Measurements from ENCODE around the gene PDPR.
"Not testable (repeated sequence)": the region's sequence is repeated elsewhere in the genome, so short reads cannot be mapped to it uniquely, and the experiment has no call there.

The PDPR gene

GRCh38 chr16:70159355-70160348 lies 45.5 kb downstream of the PDPR start:
- no peaks in the 10 kb centered on the region for H3K27me3 ChIP-seq
- no peak for TF ChIP-seq Cebpa-rat (IDR thresholded peaks at IDR 0.05)
- H3K4me2 ChIP-seq = no peak overlapping the region
- peaks cover 59% of the 10 kb centered on the region for H4K20me1 ChIP-seq
- no peaks in the 10 kb centered on the region for H3K4me1 ChIP-seq
- H3K27ac ChIP-seq = no peak overlapping the region
- H3K4me3 ChIP-seq = no peak overlapping the region
- no peaks in the 10 kb centered on the region for H3K9me3 ChIP-seq
- no peak overlapping the region for H3K9ac ChIP-seq
- H3K36me3 ChIP-seq = peaks cover 84% of the 10 kb centered on the region

GRCh38 chr16:70160388-70160787 lies 46.3 kb downstream of the PDPR start:
- Histone ChIP-seq H4K20me1 (peaks cover 59% of the 10 kb centered on the region), H3K4me1 (no peaks in the 10 kb centered on the region), H3K9ac (no peak overlapping the region), H3K4me2 (no peak overlapping the region), H3K27ac (no peak overlapping the region), H3K36me3 (peaks cover 77% of the 10 kb centered on the region), H3K27me3 (no peaks in the 10 kb centered on the region), H3K4me3 (no peak overlapping the region), H3K9me3 (no peaks in the 10 kb centered on the region)
- TF ChIP-seq Cebpa-rat (IDR thresholded peaks at IDR 0.05) = no peak

- no peak overlapping the region for H3K4me2 ChIP-seq
- no peak overlapping the region for H3K9ac ChIP-seq
- TF ChIP-seq Cebpa-rat (IDR thresholded peaks at IDR 0.05) = no peak
- H4K20me1 ChIP-seq = peaks cover 59% of the 10 kb centered on the region
- H3K36me3 ChIP-seq = peaks cover 72% of the 10 kb centered on the region
- H3K4me3 ChIP-seq = no peak overlapping the region
- H3K27me3 ChIP-seq = no peaks in the 10 kb centered on the region
- no peaks in the 10 kb centered on the region for H3K9me3 ChIP-seq
- no peak overlapping the region for H3K27ac ChIP-seq
- peaks cover 2% of the 10 kb centered on the region; the same call in 1 of the 2 replicates for H3K4me1 ChIP-seq
Observed at GRCh38 chr16:70160821-70161220, 46.7 kb downstream of the PDPR start.

- peaks cover 54% of the 10 kb centered on the region for H4K20me1 ChIP-seq
- H3K4me3 ChIP-seq = no peak overlapping the region
- no peak overlapping the region for H3K9ac ChIP-seq
- no peak for TF ChIP-seq Cebpa-rat (IDR thresholded peaks at IDR 0.05)
- H3K27ac ChIP-seq = no peak overlapping the region
- H3K4me2 ChIP-seq = no peak overlapping the region
- H3K27me3 ChIP-seq = no peaks in the 10 kb centered on the region
- peaks cover 8% of the 10 kb centered on the region; the same call in 1 of the 2 replicates for H3K4me1 ChIP-seq
- no peaks in the 10 kb centered on the region for H3K9me3 ChIP-seq
- peaks cover 67% of the 10 kb centered on the region for H3K36me3 ChIP-seq
Observed at GRCh38 chr16:70161350-70161749, 47.2 kb downstream of the PDPR start.

DNA sequence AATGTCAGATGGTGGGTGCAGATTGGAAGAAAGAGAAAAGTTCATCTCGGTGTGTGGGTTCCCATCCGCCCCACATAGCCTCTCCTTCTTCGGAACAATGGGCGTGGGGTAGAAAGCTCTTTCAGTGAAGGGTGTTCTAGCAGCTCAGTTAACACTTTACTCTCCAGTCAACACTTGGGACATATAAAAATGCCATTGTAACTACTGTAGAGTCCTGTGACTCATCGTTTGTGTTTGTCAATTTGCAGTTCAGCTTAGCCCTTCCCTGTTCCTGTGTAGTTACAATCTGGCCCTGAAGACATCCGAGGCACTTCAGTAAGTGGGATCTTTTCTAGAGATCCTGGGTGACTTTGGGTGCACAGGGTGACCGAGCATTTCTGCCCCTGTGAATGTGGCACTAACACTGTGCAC lies 47.9 kb downstream of the PDPR start:
- no peak overlapping the region for H3K9ac ChIP-seq
- peaks cover 60% of the 10 kb centered on the region for H3K36me3 ChIP-seq
- H4K20me1 ChIP-seq = peaks cover 47% of the 10 kb centered on the region
- no peaks in the 10 kb centered on the region for H3K27me3 ChIP-seq
- H3K4me1 ChIP-seq = peaks cover 9% of the 10 kb centered on the region; the same call in 1 of the 2 replicates
- no peak overlapping the region for H3K27ac ChIP-seq
- H3K4me2 ChIP-seq = no peak overlapping the region
- no peak overlapping the region for H3K4me3 ChIP-seq
- H3K9me3 ChIP-seq = no peaks in the 10 kb centered on the region
- TF ChIP-seq Cebpa-rat (IDR thresholded peaks at IDR 0.05) = no peak

DNA sequence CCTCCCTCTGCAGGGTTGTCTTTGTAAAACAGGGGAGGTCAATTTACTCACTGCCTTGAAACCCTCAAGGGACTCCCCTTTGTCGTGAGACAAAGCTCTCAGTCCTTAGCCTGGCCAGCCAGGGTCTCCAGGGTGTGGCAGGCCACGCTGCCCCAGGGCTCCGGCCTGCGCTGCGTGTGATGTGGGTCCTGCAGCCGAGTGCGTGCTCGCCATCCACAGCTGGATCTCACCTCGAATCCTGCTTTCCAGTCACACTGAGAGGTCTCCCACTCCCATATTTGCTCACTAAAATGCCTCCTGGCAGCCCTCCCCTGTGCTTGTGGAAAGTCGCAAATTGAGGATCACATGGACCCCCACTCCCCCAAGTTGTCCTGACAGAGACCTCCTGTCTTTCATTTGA lies 49.5 kb downstream of the PDPR start:
- Histone ChIP-seq H3K4me3 (no peak overlapping the region), H3K4me1 (peaks cover 9% of the 10 kb centered on the region; the same call in 1 of the 2 replicates), H3K9me3 (no peaks in the 10 kb centered on the region), H3K36me3 (peaks cover 45% of the 10 kb centered on the region), H3K27ac (no peak overlapping the region), H3K4me2 (no peak overlapping the region), H3K9ac (peak overlapping the region; percentile 15; the same call in 1 of the 2 replicates), H3K27me3 (no peaks in the 10 kb centered on the region), H4K20me1 (peaks cover 37% of the 10 kb centered on the region)
- TF ChIP-seq Cebpa-rat (IDR thresholded peaks at IDR 0.05) = no peak

DNA sequence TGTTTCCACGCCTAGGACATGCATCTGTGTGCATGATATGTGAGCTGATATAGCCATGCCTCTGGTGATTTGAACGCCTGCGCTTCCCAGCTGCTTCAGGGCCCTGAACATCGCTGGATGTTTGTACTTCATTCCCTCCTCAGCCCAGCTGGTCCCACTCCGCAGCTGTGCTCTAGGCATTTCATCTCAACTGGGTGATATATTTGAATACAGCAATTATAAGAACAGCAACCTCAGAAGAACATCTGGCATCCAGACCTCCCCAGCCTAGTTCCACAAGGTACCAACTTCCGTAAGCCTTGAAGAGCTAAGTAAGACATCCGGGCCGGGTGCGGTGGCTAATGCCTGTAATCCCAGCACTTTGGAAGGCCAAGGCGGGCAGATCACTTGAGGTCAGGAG lies 52.6 kb downstream of the PDPR start:
- peaks cover 14% of the 10 kb centered on the region for H3K36me3 ChIP-seq
- not testable (repeated sequence) for H3K9ac ChIP-seq, H3K4me3 ChIP-seq, H3K4me2 ChIP-seq, H3K27me3 ChIP-seq, H3K9me3 ChIP-seq, H3K4me1 ChIP-seq, H3K27ac ChIP-seq
- peaks cover 11% of the 10 kb centered on the region for H4K20me1 ChIP-seq

DNA sequence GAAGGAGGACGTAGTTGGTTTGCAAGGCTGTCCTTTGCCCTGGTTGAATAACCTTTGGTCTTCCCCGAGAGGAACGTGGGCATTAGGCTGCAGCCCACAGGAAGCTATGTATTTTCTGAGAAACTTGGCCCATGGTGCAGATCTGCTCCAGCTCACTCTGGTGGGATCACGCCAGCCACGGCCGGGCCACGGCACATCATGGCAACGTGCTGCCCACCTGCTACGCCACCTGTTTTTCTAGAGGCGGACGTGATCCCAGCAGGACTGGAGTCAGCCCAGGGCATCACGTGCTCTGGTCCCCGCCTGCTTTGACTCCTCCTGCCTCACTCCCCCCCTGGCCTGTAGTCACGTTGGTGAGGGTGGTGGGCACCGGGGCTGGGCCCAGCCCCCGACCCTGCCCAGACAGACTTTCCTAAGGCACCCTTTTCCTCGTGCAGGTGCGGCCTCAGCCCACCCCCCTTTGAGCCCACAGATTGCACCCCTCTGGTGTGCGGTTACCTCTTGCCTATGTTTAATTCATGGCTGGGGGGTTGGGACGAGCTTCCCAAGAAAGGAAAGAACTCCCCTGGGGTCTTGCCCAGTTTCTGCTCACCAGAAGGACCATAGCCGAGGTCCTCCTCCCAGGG lies 59.2 kb downstream of the PDPR start, which contains the start of gene CLEC18C:
Gene CLEC18C (plus strand): TSS at position 576 of the 626 bp plus-strand sequence. CDS start 492 bp downstream, outside the sequence.
- H3K27ac ChIP-seq, H3K27me3 ChIP-seq, H3K9me3 ChIP-seq, H3K4me2 ChIP-seq, H4K20me1 ChIP-seq, H3K36me3 ChIP-seq, H3K4me3 ChIP-seq, H3K4me1 ChIP-seq, H3K9ac ChIP-seq: not testable (repeated sequence)

DNA sequence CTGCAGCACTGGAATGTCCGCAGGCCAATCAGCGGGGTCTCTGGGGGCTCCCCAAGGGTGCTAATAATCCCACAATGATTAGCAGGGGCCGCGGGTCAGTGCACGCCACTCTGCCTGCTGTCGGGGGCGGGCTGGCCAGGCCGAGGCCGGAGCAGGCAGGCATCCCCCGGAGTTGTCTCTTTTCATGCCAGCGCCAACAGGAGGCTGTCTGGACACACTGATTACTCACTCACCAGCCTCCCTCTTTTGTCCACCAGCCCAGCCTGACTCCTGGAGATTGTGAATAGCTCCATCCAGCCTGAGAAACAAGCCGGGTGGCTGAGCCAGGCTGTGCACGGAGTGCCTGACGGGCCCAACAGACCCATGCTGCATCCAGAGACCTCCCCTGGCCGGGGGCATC lies 59.8 kb downstream of the PDPR start:
- H3K36me3 ChIP-seq, H3K4me2 ChIP-seq, H3K9me3 ChIP-seq, H3K4me1 ChIP-seq, H3K4me3 ChIP-seq, H4K20me1 ChIP-seq, H3K9ac ChIP-seq, H3K27me3 ChIP-seq, H3K27ac ChIP-seq: not testable (repeated sequence)

DNA sequence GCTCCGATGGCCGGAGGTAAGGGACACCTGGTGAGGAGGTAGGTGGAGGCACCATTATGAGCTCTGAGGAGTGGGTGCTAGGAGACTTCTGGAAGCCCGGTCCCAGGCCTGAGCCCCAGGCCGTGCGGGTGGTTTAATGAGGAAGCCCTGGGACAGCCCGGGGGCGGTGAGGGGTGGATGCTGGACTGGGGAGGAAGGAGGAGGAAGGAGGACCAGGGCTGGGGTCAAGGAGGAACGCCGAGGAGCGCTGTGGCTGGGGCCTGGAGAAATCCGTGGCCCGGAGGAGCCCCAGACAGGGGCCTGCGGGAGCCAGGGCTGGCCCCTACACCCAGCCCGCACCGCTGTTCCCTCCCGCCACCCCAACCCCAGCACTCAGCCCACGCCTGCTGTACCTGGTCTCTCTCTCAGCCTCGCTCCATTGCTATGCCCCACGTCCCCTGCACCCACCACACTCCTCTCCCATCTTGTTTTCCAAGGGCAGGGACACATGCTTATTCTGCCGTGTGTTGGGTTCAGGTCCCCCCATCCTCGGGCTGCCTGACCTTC lies 60.3 kb downstream of the PDPR start:
- H3K9me3 ChIP-seq = not testable (repeated sequence)

DNA sequence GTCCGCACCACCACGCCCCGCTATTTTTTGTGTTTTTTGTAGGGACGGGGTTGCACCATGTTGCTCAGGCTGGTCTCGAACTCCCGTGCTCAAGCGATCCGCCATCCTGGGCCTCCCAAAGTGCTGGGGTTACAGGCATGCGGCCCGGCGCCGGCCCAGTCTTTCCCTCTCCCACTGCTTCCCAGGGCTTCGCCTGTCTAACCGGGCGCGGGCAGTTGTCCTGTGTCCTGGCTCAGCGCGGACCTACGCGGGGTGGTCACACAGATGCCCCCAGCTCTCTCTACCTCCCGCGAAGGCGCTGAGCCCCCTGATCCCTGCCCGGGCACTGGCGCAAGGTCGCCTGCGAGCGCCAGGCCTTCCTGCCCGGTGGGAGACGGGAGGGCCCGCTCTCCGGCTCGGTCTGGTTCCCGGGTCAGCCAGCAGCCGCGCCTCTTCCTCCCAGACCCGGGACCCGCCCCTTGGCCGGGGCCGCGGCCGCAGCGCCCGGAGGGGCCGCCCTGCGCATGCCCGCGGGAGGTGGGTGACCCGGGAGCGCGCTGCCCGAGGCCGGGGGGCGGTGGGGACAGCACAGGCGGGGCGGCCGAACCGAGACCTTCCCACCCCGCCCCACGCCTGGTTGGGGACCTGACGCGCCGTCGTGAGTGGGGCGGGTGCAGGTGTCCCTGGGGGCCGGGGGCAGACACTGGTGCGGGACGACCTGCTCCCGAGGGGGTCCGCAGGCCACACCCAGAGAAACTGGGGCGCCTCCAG lies 73.9 kb downstream of the PDPR start:
- H3K27ac ChIP-seq, H3K9me3 ChIP-seq, H3K9ac ChIP-seq, H3K36me3 ChIP-seq, H3K4me1 ChIP-seq, H4K20me1 ChIP-seq: not testable (repeated sequence)
- Histone ChIP-seq H3K27me3 (peaks cover 13% of the 10 kb centered on the region), H3K4me2 (peak overlapping the region; percentile 28; the same call in 1 of the 2 replicates), H3K4me3 (peak overlapping the region; percentile 44; the same call in 1 of the 2 replicates)

More for the DNA sequence above, 60.3 kb downstream of the PDPR start:
- H3K27ac ChIP-seq, H3K36me3 ChIP-seq, H3K4me1 ChIP-seq, H3K9ac ChIP-seq, H3K4me3 ChIP-seq, H4K20me1 ChIP-seq, H3K27me3 ChIP-seq, H3K4me2 ChIP-seq: not testable (repeated sequence)

DNA sequence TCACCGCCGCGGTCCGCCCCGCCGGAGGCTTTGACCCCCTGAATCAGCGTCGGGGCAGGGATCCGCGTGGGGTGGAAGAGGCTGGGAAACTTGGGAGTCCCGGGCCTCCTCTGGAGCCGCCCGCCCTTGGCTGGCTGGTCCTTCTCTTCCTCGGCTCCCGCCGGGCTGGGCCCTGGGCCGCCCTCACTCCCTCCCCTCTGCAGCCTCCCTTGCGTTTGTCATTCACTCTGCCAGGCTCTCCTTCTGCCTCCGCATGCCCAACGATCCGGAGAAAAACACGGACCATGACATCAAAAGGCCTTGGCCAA lies 74.4 kb downstream of the PDPR start:
- H3K9ac ChIP-seq, H3K27ac ChIP-seq, H3K9me3 ChIP-seq, H3K36me3 ChIP-seq, H3K4me1 ChIP-seq, H4K20me1 ChIP-seq: not testable (repeated sequence)
- H3K27me3 ChIP-seq = peaks cover 13% of the 10 kb centered on the region
- H3K4me2 ChIP-seq = peak overlapping the region; percentile 28; the same call in 1 of the 2 replicates
- peak overlapping the region; percentile 44; the same call in 1 of the 2 replicates for H3K4me3 ChIP-seq

DNA sequence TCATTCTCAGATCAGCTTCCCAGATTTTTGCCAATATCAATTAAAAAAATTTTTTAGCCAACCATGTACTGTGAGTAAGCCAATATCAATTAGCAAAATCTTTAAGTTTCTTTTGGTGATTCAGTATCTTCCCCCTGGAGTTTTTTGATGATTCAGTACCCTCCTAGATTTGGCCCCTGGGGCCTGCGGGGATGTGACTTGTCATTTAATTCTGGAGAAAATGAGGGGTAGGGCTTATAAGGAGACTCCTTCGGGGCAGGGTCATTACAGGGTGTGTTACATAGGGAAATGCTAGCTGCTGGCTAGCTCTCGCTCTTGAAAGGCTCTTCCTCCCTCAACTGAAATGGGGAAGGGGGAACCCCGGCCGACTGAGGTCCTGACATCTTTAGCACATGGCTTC lies 76.4 kb downstream of the PDPR start:
- not testable (repeated sequence) for H4K20me1 ChIP-seq, H3K9me3 ChIP-seq, H3K27ac ChIP-seq, H3K4me2 ChIP-seq, H3K4me3 ChIP-seq, H3K9ac ChIP-seq, H3K36me3 ChIP-seq, H3K4me1 ChIP-seq
- peaks cover 13% of the 10 kb centered on the region for H3K27me3 ChIP-seq
